Measurements from ENCODE around the gene AATK.

DNA sequence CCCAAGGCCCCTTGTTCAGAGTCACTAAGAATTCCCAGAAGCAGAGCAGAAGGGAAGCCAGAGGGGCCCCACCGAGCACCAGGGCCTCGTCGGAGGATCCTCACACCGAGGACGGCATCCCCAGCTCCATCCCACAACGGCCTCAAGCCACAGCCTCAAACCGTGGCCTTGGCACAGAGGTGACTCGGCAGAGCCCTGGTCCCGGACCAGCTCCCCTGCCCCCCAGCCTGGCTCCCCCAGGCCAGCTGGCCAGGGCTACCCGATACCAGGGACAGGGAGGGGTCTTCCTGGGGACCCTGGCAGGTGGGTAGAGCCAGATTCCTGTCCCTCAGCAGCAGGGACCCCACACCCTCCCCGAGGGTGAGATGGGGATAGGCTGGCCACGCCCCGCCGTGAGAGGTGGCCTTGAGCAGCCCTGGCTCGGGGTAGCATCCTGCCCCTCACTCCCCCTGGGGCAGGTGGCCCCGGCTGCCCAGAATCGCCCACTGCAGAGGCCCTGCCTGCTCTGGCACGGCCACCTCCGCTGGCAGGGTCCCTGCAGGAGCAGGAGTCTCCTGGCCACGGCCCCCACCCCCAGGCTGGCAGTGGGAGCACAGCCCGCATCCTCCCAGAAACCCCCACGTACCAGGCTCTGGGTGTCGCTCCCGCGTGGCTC, 6.3 kb downstream of the AATK start:
- TF ChIP-seq CTCF (conservative IDR thresholded peaks at IDR 0.05 in 1 of 2, IDR thresholded peaks at IDR 0.05 in 1 of 2; ENCODE audit: extremely low read depth in 1 of 2, insufficient read depth in 1 of 2, low read depth in 1 of 2, low read length in 2 of 2) (no peak), EZH2 (IDR thresholded peaks at IDR 0.05; ENCODE audit: borderline replicate concordance, low read length) (no peak)
